MCF 10A (cell line): ENCODE data around the gene KIF4B. TPM values are rescaled to one million over a fixed set of nuclear protein-coding genes. Genes with fewer than 3 reads are reported as not detected.

Source experiments
- BruUV-seq: library from RNA; stranded (reverse); fragments of 400-500 nt; replicated peaks from 2 replicates; lab custom pipeline; 2021; lab: Mats Ljungman, UMichigan
- CTCF ChIA-PET: fragments of 300-600 bp; sonication (Branson Sonifier 250); formaldehyde crosslinking; extraction: SDS; loops from one replicate; lab custom pipeline; 2021; ENCODE audit warnings: antibody characterized with exemption, inconsistent platforms; lab: Yijun Ruan, JAX
- POLR2A ChIA-PET: fragments of 300-600, 350-650 bp; sonication (Branson Sonifier 250); formaldehyde crosslinking; extraction: SDS; loops from one replicate; lab custom pipeline; 2020; ENCODE audit warnings: antibody characterized with exemption, inconsistent platforms; lab: Yijun Ruan, JAX
- DNase-seq: peaks from one replicate; pipeline ENCODE4 v3.0.0-alpha.2; 2018; ENCODE audit not compliant: unreplicated experiment
- H3K27ac Mint-ChIP-seq: one replicate; pipeline ENCODE4 v1.8.0; 2022; ENCODE audit warnings: mild to moderate bottlenecking, low read depth, mixed read lengths; ENCODE audit not compliant: unreplicated experiment
- H3K27me3 Mint-ChIP-seq: one replicate; pipeline ENCODE4 v1.8.0; 2022; ENCODE audit warnings: mixed read lengths; ENCODE audit not compliant: insufficient read depth, unreplicated experiment
- H3K36me3 Mint-ChIP-seq: one replicate; pipeline ENCODE4 v1.8.0; 2022; ENCODE audit warnings: mild to moderate bottlenecking, moderate library complexity, mixed read lengths; ENCODE audit not compliant: insufficient read depth, unreplicated experiment
- H3K4me1 Mint-ChIP-seq: one replicate; pipeline ENCODE4 v1.8.0; 2022; ENCODE audit warnings: mixed read lengths; ENCODE audit not compliant: insufficient read depth, unreplicated experiment
- H3K4me3 Mint-ChIP-seq: one replicate; pipeline ENCODE4 v1.8.0; 2022; ENCODE audit warnings: mild to moderate bottlenecking, moderate library complexity, mixed read lengths; ENCODE audit not compliant: unreplicated experiment
- H3K9me3 Mint-ChIP-seq: one replicate; pipeline ENCODE4 v1.8.0; 2022; ENCODE audit warnings: mixed read lengths; ENCODE audit not compliant: unreplicated experiment
- intact Hi-C: fragments of 100-400 bp; cut with micrococcal nuclease; formaldehyde crosslinking; loops from 2 replicates; pipeline ENCODE4 v1.14.1; 2022
- total RNA-seq: library from RNA; stranded (reverse); gene quantifications from 2 replicates; pipeline ENCODE4 v1.2.3, GENCODE V29; 2022
- TF ChIP-seq, protein P1 (sequence below): fragments of 200-600 bp; IDR thresholded peaks from one replicate; pipeline ENCODE4 v1.8.0; 2022; ENCODE audit warnings: antibody characterized with exemption, mild to moderate bottlenecking; ENCODE audit not compliant: unreplicated experiment

The KIF4B gene
- total RNA-seq, 1 experiment from 2014 or later = not detected

- CTCF ChIA-PET = interaction anchor here (0.7 to 1.9 kb wide), 3 partner anchors 18 to 86 kb away, joined by 3 to 5 read pairs (median 4); no protein-coding TSS in a partner anchor
- H3K36me3 Mint-ChIP-seq = no peaks in the 10 kb centered on the region
- no peak for DNase-seq
- no peaks in the 10 kb centered on the region for H3K9me3 Mint-ChIP-seq
- intact Hi-C loops = no loop called here
- H3K27ac Mint-ChIP-seq = no peak overlapping the region
- H3K27me3 Mint-ChIP-seq = no peaks in the 10 kb centered on the region
- TF ChIP-seq, protein P1, sequence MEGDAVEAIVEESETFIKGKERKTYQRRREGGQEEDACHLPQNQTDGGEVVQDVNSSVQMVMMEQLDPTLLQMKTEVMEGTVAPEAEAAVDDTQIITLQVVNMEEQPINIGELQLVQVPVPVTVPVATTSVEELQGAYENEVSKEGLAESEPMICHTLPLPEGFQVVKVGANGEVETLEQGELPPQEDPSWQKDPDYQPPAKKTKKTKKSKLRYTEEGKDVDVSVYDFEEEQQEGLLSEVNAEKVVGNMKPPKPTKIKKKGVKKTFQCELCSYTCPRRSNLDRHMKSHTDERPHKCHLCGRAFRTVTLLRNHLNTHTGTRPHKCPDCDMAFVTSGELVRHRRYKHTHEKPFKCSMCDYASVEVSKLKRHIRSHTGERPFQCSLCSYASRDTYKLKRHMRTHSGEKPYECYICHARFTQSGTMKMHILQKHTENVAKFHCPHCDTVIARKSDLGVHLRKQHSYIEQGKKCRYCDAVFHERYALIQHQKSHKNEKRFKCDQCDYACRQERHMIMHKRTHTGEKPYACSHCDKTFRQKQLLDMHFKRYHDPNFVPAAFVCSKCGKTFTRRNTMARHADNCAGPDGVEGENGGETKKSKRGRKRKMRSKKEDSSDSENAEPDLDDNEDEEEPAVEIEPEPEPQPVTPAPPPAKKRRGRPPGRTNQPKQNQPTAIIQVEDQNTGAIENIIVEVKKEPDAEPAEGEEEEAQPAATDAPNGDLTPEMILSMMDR = no peak
- H3K4me1 Mint-ChIP-seq = no peaks in the 10 kb centered on the region
- BruUV-seq = no TSS peak
- POLR2A ChIA-PET = interaction anchor here (0.6 kb wide), 1 partner anchor 484 kb away, joined by 3 read pairs; no protein-coding TSS in a partner anchor
- H3K4me3 Mint-ChIP-seq = no peak overlapping the region
These were observed 33.0 kb downstream of the KIF4B start for GRCh38 chr5:155046591-155046990.

GRCh38 chr5:155047818-155048217, 34.3 kb downstream of the KIF4B start:
- H3K4me1 Mint-ChIP-seq = no peaks in the 10 kb centered on the region
- POLR2A ChIA-PET = no interaction called here
- TF ChIP-seq, protein P1 = no peak
- CTCF ChIA-PET = interaction anchor here (1.0 to 1.9 kb wide), 4 partner anchors 10 to 138 kb away, joined by 4 to 5 read pairs (median 4); no protein-coding TSS in a partner anchor
- H3K27ac Mint-ChIP-seq = no peak overlapping the region
- no peak for DNase-seq
- no peak overlapping the region for H3K4me3 Mint-ChIP-seq
- intact Hi-C loops = no loop called here
- BruUV-seq = no TSS peak
- no peaks in the 10 kb centered on the region for H3K36me3 Mint-ChIP-seq
- H3K9me3 Mint-ChIP-seq = no peaks in the 10 kb centered on the region
- no peaks in the 10 kb centered on the region for H3K27me3 Mint-ChIP-seq

DNA sequence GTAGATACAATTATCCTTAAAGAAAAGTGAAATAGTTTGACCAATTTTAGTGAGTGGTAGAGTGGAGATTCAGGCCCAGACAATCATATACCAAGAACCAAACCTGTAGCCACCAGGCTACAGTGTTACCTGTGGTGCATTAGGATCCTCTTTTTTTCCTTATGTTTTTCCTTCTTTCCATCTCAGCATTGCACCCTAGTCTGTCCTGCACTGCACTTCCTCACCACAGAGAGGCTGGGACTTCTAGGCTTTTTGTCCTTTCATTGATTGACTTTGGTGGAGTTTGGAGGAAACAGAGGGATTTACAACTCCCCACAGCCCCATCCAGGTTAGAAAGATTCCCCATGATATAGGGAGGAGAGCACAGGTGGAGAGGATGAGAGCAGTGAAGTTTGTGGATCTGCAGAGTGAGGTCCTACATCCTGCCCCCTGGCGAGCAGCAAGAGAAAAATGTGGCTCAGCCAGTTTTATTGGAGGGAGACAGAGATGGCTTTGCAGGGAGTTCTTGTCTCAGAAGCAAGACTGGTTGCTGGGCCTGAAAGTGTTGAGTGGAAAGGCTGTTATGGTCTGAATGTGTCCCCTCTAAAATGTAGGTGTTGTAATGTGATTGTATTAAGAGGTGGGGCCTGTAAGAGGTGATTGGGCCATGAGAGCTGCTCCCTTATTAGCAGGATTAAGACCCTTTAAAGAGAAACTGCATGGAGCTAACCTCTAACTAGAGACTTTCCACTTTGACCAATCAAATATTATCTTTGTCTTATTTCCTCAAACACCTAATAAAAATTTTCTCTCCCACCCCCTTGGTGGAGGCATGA, 36.2 kb downstream of the KIF4B start:
- peak; percentile 43 for DNase-seq
- Mint-ChIP-seq H3K4me3 (no peak overlapping the region), H3K9me3 (no peaks in the 10 kb centered on the region), H3K36me3 (no peaks in the 10 kb centered on the region), H3K4me1 (no peaks in the 10 kb centered on the region), H3K27ac (no peak overlapping the region), H3K27me3 (no peaks in the 10 kb centered on the region)
- POLR2A ChIA-PET = no interaction called here
- TF ChIP-seq, protein P1 = peak; percentile 25
- no TSS peak for BruUV-seq
- intact Hi-C loops = no loop called here
- CTCF ChIA-PET = no interaction called here

DNA sequence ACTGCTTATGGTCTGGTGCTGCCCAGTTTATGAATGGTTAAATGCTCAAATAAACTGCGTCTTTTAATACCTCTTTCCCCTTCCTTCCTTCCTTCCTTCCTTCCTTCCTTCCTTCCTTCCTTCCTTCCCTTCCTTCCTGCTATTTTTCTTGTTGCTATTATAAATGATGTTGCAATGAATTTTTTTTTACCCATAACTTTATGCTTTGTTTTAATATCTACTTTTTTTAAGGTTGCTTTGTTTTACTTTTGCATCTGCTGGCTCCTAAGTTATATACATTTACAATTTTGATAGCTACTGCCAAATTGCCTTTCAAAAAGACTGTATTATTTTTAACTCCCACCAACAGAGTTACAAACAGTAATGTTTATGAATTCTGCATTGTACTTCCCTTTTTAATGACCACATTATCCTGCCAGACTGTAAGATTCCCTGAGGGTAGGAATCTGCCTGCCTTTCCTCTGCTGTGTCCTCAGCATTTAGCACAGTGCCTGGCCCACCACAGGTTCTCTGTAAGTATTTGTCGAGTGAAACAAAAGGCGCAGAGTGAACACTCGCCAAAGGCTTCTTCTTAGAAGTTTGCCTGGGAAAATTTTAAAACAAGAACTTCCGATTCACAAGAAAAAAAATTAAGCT, 36.9 kb downstream of the KIF4B start:
- Mint-ChIP-seq H3K4me3 (no peak overlapping the region), H3K9me3 (no peaks in the 10 kb centered on the region), H3K4me1 (no peaks in the 10 kb centered on the region), H3K27ac (no peak overlapping the region), H3K36me3 (no peaks in the 10 kb centered on the region), H3K27me3 (no peaks in the 10 kb centered on the region)
- ChIA-PET CTCF (interaction anchor here (0.7 kb wide), 2 partner anchors 31 to 1455 kb away, joined by 3 to 4 read pairs; no protein-coding TSS in a partner anchor), POLR2A (no interaction called here)
- no peak for DNase-seq
- TF ChIP-seq, protein P1 = no peak
- intact Hi-C loops = no loop called here
- no TSS peak for BruUV-seq
